HG03439 (cell line): ENCODE measurements around the gene BTBD9.

Experiments used
- ATAC-seq: cut with Tn5 transposase; IDR thresholded peaks from one replicate; pipeline ENCODE4 v1.9.1; 2021; ENCODE audit warnings: mild to moderate bottlenecking, moderate library complexity; ENCODE audit not compliant: unreplicated experiment

BTBD9 gene

GRCh38 chr6:38184585-38185080 lies 455.1 kb downstream of the BTBD9 start:
- ATAC-seq, result no peak

GRCh38 chr6:38183856-38184584 lies 455.7 kb downstream of the BTBD9 start:
- no peak for ATAC-seq

- ATAC-seq, result no peak
Measured at GRCh38 chr6:38182426-38182825, 457.3 kb downstream of the BTBD9 start.

- ATAC-seq, result no peak
Measured at GRCh38 chr6:38180586-38180985, 459.1 kb downstream of the BTBD9 start.

- no peak for ATAC-seq
Measured at GRCh38 chr6:38179794-38180430, 459.8 kb downstream of the BTBD9 start.

- ATAC-seq, result no peak
Measured at GRCh38 chr6:38179300-38179699, 460.4 kb downstream of the BTBD9 start.

- no peak for ATAC-seq
Measured at GRCh38 chr6:38178584-38178886, 461.2 kb downstream of the BTBD9 start.

GRCh38 chr6:38177882-38178583 lies 461.7 kb downstream of the BTBD9 start:
- no peak for ATAC-seq

GRCh38 chr6:38176797-38177751 lies 462.7 kb downstream of the BTBD9 start:
- ATAC-seq, result no peak

GRCh38 chr6:38175786-38176185 lies 463.9 kb downstream of the BTBD9 start:
- ATAC-seq, result no peak

GRCh38 chr6:38174806-38175495 lies 464.8 kb downstream of the BTBD9 start:
- ATAC-seq, result no peak

GRCh38 chr6:38174315-38174714 lies 465.4 kb downstream of the BTBD9 start:
- ATAC-seq, result no peak

GRCh38 chr6:38173909-38174308 lies 465.8 kb downstream of the BTBD9 start:
- ATAC-seq, result no peak

- no peak for ATAC-seq
Measured at GRCh38 chr6:38172739-38173410, 466.9 kb downstream of the BTBD9 start.

GRCh38 chr6:38171997-38172738 lies 467.6 kb downstream of the BTBD9 start:
- ATAC-seq, result no peak

GRCh38 chr6:38170666-38171355 lies 468.9 kb downstream of the BTBD9 start:
- ATAC-seq, result no peak

- ATAC-seq, result no peak
Measured at GRCh38 chr6:38169977-38170526, 469.7 kb downstream of the BTBD9 start.
